UCSD-AML1 (cell line): ENCODE results near the gene HLA-A.

Source experiments
- DNase-seq: peaks from one replicate; lab custom pipeline; 2025; ENCODE audit not compliant: unreplicated experiment; lab: John Stamatoyannopoulos, UW

HLA-A gene

GRCh38 chr6:29984992-29985391, 42.7 kb downstream of the HLA-A start:
- DNase-seq: no peak

- DNase-seq: no peak
Measured at GRCh38 chr6:29986179-29986781, 43.9 kb downstream of the HLA-A start.

GRCh38 chr6:29989211-29989610, 46.9 kb downstream of the HLA-A start:
- no peak for DNase-seq

- no peak for DNase-seq
Measured at GRCh38 chr6:29990931-29991330, 48.6 kb downstream of the HLA-A start.

- no peak for DNase-seq
Measured at GRCh38 chr6:29992807-29993206, 50.5 kb downstream of the HLA-A start.

GRCh38 chr6:29994826-29995225, 52.5 kb downstream of the HLA-A start:
- no peak for DNase-seq

GRCh38 chr6:29995340-29995777, 53.0 kb downstream of the HLA-A start:
- DNase-seq: no peak
